ENCODE data around the gene SLC12A8.

SLC12A8 gene

DNA sequence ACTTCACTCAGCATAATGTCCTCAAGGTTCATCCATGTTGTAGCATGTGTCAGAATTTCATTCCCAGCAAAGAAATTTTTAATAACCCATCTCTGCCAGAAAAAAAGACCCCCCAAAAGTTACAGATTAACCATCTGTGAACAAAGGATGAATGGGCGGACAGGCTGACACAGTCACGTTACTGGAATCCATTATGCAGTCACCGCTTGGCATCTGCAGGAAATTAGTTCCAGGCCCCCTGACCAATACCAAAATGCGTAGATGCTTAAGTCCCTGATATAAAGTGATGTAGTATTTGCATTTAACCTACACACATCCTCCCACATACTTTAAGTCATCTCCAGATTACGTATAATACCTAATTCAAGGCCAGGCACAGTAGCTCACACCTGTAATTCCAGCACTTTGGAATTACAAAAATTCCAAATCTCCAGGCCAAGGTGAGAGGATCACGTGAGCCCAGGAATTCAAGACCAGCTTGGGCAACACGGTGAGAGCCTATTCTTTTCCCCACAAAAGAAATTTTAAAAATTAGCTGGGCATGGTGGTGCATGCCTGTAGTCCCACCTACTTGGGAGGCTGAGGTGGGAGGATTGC, 1.5 kb upstream of the SLC12A8 start:
- no peak for DNase-seq

DNA sequence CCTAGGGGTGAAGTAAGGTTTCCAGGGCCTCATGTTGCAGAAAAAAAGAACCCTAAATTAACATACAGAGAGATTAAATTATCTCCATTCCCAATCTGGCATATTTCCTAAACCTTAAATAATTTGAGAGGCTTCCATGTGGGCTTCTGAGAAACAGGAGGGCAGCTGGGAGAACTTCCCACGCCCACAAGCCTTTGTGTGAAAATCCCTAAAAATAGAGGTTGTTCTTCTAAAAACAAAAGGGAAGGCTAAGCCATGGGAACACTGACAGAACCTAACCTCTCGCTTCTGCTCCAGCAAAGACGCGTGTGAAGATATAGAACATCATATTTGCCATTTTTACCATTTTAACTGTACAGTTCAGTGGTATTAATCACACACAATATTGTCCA, 812 bp upstream of the SLC12A8 start:
- DNase-seq = no peak

DNA sequence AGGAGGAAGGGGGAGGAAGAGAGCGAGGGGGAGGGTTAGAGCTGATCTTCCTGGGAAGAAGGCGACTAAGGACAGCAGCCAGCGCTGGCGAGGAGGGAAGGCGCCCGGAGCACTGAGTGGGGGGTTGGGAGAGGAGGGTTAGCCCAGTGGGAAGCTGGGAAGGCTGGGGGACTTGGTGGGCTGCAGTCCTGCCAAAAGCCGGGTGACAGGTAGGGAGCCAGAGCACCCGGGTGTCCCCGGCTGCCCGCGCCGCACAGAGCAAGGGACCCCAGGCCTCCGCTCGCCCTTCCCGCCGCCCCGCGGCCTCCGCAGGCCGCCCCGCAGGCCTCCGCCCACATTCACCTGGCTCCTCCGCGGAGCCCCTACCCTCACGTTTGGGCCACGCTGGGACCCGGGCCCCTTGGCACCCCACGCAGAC, 448 bp downstream of the SLC12A8 start:
- no peak for DNase-seq

DNA sequence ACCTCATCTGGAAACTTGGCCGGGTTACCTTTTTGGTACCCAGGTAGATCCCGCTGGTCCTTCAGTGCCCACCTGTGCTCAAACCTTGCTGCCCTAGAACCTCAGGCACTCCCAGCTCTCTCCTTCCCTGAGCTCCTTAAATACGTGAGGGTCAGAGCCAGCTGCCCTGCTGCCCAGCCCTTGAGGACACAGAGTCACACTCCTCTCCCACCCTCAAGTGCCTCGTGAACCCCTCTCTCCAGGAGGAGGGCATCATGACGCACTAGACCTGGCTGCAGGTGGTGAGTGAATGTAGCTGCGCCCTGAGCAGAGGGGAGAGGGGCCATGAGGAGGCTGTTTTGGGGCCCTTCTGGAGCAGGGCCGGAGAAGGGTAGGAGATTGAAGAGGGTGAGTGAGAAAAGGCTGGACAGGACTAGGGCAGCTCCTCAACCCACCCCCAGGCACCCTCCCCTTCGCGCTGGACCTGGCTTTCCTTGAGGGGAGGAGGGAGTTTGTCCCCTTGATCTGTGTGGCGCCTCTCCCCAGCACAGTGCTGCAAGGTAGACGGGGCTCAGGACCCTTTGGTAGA, 941 bp downstream of the SLC12A8 start:
- no peak for DNase-seq

DNA sequence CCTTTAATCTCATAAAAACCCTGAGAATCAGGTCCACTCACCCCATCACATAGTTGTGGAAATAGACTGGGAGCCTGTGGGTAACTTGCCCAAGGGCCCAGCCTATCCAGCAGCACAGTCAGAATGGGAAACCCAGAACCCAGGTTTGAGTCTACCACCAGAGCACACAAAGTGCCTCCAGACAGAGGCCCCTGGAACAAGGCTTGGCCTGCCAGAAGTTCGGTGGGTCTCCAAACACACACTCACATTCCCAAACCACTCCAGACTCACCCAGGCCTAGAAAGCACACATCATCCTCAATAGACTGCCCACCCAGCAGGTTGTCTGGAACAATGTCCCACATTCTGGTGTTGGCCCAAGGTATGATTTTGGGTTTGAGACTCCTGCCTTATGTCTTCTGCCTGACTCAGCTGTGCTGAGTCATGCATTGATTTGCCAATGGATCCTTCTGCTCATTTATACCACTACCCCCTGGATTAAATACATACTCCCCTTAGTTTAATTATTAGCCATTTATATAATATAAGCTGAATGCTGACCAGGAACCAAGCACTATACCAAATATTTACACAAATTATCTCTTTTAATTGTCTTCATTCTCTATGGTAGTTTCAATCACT, 4.5 kb downstream of the SLC12A8 start:
- DNase-seq = no peak

DNA sequence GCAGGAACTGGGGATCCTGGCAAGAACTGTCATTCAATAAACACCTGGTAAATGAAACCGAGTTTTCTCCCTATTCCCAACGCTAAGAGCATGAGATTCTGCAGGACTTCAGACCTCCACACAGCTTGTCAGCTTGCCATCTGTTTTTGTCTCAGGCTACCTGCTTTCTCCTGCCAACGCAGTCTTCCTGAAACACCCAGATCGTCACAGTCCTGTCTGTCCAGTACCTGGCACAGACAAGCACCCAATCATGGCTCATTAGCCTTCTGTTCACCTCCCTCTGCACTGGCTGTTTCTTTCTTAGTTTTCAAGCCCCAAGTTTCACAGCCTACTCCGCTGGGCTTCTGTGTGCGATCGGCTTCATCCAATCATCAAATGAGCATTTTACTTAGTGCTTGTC, 5.0 kb downstream of the SLC12A8 start:
- no peak for DNase-seq

DNA sequence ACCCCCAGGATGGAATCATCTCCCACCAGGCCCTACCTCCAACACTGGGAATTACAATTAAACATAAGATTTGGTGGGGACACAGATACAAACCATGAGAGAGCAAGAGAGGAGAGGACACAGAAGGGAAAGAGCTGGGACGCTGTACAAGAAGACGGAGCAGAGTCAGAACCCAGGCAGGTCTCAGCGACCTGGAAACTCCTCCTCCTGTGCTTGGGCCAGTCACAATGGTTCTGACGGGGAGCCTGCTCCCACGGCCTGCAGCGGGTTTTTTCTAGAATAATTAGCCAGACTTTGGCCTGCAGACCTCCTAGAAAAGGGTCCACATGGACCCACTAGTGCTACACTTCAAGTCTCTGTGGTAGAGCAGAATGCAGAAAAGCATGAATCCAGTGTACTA, 5.6 kb downstream of the SLC12A8 start:
- no peak for DNase-seq

DNA sequence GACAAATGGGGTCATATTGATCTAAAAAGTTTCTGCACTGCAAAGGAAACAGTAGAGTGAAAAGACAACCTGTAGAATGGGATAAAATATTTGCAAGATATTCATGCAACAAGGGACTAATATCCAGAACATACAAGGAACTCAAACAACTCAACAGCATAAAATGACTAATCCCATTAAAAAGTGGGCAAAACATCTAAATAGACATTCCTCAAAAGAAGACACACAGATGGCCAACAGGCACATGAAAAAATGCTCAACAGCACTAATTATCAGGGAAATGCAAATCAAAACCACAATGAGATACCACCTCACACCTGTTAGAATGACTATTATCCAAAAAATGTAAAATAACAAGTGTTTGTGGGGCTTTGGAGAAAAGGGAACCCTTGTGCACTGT, 8.8 kb downstream of the SLC12A8 start:
- no peak for DNase-seq

DNA sequence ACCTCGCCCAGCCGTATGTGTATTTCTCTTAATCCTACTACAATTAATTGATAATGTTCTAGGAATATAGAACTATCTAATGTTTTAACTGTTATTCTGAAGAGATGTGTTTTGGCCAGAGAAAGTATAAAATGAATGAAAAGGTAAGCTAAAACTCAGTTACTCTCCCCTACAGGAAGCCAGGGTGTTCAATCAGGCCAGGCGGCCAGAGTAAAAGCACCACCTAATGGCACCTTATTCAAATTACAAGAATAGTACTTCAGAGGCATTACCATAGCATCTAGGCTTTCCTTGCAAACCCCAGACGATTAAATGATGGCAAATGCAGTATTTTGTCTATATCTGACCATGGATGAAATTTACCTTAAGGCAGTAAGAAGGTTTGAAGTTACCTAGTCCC, 10.4 kb downstream of the SLC12A8 start:
- peak in 1 of 5 experiments; percentile 26 for DNase-seq

DNA sequence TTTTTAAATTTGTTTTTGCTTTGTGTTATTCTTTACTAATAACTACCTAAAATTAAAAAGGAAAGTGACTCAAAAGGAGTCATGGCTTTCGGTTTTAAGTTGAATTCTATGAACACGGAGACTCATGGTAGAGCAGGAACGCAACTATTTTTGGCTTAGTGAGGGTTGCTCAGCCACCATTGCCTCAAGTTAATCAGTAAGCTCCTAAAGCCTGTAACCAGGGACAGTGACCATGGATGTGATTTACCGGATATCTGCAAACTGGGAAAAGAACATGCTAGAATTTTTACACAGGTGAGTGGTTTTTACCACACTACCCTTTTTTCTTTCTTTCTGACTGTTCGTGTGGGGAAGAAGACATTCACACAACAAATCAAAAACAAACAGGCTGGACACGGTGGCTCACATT, 11.8 kb downstream of the SLC12A8 start:
- DNase-seq = peak in 1 of 5 experiments; percentile 21

DNA sequence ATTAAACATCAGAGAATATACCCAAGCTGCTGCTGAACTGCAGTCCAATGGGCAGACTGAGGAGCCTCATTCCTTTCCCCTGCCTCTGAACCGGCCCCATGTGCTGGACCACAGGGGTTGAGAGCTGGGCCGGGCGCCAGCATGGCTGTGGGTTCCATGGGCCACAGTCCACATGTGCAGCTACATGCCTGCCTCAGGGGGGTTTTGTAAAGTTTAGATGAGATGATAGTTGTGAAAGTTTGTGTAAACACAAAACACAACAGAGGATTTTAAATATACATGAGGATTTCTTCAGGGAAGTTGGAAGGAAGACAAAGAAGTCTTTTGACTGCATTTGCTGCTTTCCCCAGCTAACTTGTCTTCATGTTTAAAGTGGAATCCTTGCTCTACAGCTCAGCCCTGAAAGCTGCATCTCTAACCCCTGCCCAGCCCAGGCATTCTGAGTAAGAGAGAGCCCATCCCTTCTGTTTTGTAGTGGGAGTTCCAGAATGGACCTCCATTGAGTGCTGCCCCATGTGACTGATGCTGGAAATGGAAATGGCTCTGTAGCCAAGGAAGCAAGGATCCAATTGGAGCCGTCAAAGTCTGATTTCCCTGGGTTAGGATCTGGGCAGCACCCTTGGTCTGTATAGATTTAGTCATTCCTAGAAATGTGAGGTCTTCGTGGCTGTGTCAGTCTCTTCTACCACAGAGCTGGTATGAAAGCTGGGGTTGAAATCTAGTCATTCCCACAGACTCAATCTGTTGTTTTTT, 17.5 kb downstream of the SLC12A8 start:
- peak in 1 of 5 experiments; percentile 38 for DNase-seq

DNA sequence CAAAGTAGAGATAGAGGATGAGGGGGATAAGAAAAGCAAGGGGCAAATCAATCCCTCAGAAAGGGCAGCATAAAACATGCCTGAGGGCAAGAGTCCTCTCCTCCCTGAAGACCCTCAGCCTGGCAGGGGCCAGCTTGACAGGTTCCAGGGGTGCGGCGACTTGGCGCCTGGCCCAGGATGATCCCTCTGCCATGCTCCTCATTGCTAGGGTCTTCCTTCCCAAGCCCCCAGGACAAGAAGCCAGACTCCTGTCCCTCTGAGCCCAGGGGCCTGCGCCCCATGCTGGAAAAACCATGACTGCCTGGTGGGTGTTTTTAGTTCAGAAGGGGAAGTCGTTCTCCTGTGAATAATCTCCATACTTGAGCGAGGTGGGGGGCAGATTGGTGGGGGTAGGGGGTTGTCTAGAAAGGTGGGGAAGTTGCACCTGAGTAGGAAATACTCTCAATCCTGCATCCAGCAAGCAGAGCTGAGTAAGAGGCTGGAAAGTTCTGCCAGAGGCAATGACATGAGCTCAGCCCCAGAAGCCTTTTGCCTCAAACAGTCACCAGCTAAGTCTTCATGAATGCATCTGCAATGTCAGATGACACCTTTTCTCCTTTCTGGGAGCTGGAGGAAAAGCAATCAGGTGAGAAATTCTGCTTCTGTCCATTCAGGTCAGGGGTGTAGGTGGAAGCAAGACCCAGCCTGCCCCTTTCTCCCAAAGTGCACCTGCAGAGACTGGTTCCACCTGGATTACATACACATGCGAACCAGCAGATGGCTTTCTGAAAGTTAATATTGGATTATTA, 18.3 kb downstream of the SLC12A8 start:
- no peak for DNase-seq

DNA sequence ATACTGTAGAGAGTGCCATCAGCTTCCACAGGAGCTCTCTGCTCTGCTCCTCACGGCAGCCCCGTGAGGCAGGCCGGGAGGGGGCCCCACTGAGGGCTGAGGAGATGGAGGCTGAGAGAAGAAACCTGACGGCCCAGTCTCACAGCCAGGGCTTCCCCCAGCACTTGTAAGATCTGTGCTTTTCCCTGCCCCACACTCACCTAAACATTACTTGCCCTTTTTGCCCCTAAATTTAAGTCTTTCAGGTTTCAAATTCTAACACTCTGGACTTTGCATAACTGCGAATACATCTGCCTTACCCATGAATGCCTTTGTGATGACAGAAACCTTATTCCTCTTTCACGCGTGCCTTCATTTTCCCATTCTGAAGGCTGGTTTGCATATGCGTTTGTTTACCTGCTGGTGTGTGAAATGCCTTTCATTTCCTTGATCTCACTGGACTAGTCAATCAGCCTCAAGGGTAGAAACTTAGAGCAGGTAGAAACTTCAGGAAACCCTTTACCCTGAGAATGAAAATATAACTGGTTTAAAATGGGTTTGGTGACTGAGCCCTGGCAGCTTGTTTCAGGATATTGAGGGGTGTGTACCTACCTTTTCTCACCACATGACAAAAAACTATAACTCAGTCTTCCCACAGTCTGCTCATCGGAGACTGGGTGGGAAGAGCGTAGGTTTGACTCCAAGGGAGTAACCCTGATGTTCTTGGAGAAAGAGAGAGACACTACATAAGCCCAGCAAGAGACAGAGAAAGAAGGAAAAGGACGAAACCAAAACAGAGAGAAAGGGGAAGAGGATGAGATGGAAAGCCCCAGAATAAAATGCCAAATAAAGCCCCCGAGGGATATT, 20.1 kb downstream of the SLC12A8 start:
- no peak for DNase-seq

DNA sequence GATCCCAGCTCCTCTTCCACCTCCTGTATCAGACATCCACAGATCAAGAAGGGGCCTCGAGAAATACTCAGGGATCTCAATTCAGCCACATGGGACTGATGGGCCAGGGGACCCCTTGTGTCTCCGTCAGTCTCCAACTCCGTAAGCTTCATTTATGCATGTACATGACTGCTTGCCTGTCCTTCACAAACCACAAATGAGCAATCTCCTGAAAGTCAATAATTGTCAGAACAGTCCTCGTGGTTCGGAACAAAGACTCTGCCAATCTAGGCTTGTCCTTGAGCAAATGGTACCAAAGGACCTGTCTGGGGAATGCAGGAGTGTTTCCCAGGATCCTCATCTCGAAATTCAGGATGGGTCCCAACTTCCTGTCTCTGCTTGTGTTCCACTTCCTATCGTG, 20.8 kb downstream of the SLC12A8 start:
- no peak for DNase-seq

DNA sequence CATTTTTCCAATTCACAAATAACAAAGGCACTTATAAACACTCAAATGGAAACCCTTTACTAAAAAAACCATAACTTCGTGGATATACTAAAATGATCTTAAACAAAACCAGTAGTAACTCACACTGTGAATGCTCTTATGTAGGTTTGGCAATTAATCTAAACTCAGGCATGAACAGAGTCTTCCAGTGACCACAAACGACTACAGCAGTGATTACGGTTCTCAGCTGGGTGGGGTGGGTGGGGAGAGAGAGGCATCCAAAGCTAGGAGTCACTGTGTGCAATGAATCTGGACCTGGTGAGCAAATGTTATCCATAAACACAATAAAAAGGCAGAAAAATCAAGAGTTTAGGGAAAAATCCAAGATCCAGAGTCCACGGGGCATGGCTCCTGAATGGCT, 21.3 kb downstream of the SLC12A8 start:
- DNase-seq = no peak

DNA sequence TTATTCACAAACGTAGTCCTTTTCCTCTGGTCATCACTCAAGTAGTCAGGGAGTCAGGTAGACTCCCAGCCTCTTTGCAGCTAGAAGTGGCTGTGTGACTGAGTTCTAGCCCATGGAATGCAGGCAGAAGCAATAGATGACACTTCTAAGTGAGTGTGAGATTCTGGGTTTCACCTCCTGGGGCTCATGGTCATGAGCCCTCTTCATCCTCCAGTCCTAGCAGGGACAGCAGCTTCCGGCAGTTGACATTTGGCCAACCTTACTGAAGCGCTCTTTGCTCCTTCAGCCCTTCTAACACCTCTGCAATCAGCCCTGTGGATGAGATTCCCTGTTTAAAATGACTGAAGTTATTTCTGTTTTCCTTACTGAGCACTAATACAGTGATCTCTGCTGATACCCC, 21.8 kb downstream of the SLC12A8 start:
- DNase-seq = no peak

DNA sequence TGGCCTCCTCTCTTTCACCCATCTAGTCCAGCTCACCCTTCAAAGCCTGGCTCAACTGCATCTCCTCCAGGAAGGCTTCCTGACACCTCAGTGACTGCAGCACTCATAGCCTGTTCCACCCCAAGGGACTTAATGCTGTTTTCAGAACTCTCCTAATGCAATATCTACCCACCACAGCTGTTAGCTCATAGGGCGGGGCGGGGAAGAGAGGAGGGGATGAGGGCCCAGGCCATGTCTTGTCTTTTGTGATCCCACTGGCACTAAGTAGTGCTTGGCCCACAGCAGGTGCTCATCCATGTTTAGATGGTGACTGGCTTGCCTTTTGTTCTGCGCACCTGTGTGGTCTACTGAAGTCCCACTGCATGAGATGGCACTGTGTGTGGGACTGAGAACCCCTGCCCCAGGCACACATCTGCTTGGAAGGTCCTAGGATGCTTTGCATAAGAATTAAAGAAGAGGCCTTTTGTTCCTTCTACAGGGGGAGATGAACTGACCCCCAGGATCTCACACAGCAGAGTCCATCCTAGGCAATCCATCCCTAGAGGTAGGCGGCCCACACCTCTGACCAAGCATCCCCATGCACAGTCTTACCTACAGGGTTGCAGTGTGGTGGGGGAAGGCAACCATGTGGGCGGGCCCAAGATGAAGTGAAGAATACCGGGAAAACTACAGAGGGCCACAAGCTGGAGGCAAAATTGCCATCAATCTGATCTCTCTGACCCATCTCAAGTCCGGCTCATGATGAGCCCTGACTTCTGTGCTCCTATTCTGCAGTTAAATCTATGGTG, 23.0 kb downstream of the SLC12A8 start:
- no peak for DNase-seq

DNA sequence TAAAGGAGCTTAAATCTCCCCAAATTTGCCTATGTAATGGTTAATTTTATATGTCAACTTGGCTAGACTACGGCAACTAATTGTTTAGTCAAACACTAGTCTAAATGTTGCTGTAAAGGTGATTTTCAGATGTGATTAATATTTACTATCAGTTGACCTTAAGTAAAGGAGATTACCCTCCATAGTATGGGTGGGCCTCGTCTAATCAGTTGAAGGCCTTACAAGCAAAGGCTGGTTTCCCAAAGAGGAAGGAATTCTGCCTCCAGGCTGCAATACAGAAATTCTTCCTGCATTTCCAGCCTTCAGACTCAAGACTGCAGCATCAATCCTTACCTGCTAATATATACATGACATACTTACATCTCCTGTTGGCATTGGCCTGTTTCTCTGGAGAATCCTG, 23.6 kb downstream of the SLC12A8 start:
- DNase-seq = no peak

DNA sequence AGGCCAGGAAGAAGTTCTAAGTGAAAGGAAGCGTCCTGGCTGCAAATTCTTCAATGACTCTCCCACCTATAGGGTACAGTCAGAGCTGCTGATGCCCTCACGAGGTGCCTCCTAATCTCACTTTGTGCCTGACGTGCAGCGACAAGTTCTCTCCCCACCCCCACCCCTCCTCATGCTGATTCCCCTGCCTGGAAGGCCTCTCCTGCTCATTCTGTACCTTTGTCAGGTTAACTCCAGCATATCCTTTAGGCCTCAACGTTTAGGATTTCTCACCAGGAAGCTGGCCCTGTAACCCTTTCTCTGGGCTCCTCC, 25.0 kb downstream of the SLC12A8 start:
- no peak for DNase-seq

DNA sequence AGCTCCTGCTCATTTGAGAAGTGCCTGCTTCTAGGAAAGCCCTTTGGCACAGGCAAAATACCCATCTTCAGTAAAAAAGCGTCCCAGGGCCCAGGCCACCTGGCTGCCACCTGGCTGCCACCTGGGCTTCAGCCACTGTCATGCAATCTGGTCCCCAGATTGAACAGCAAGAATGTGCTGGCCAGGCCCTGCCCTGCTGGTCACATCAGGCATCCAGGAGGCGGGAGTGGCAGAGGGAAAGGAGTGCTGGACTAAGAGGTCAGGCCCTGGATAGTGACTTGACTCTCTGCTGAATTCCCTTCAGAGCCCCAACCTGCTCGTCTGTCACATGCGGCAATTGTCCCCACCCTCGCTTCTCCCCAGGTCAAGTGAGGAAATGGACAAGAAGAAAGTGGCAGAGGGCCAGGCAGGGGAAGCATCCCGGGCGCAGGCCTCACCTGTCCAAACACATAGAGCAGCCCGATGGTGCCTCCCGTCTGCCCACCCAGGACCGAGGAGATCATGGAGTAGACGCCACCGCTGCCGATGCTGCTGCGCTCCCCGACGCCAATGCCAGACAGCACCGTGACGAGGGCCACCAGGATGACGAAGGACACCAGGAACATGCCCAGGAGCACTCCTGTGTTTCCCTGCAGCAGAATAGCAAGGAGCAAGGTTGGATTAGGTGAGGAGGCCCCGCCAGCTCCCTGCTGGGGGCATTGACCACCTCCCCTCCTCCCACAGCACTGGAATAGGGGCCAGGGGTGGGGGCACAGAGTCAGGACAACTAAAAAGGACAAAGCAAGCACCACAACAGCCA, 25.5 kb downstream of the SLC12A8 start:
- no peak for DNase-seq
